GM12878 (cell line): ENCODE results near the gene PPP1R13L. TPM values are rescaled to one million over a fixed set of nuclear protein-coding genes. Genes with fewer than 3 reads are reported as not detected.

Source experiments
- CEBPZ ChIP-seq: fragments of 150-350 bp; IDR thresholded peaks from 2 replicates; pipeline ENCODE4 v1.6.1; 2016; ENCODE audit warnings: low read depth, low read length
- HDGF ChIP-seq: fragments of 450-650 bp; IDR thresholded peaks from 2 replicates; pipeline ENCODE4 v1.6.1; 2016; ENCODE audit warnings: antibody characterized with exemption
- HSF1 ChIP-seq: fragments of 150-350 bp; IDR thresholded peaks from 2 replicates; pipeline ENCODE4 v1.6.1; 2014; ENCODE audit warnings: mild to moderate bottlenecking, low read depth, low read length
- IKZF1 ChIP-seq: fragments of 450-650 bp; conservative IDR thresholded peaks from 2 replicates; pipeline ENCODE4 v1.6.1; 2017; ENCODE audit warnings: antibody characterized with exemption, mild to moderate bottlenecking
- LARP7 ChIP-seq: fragments of 450-650 bp; IDR thresholded peaks from 2 replicates; pipeline ENCODE4 v1.6.1; 2017; ENCODE audit warnings: mild to moderate bottlenecking
- MTA2 ChIP-seq: fragments of 450-650 bp; IDR thresholded peaks from 2 replicates; pipeline ENCODE4 v1.6.1; 2016; ENCODE audit warnings: low read depth, mild to moderate bottlenecking, moderate library complexity
- NBN ChIP-seq: fragments of 450-650 bp; IDR thresholded peaks from 2 replicates; pipeline ENCODE4 v1.6.1; 2016
- NFYB ChIP-seq: IDR thresholded peaks from 2 replicates; pipeline ENCODE4 v1.6.1; 2011; ENCODE audit warnings: low read depth, mild to moderate bottlenecking, low read length, improper control_type of control experiment, moderate library complexity; ENCODE audit not compliant: insufficient read depth
- NR2C1 ChIP-seq: fragments of 450-650 bp; IDR thresholded peaks from 2 replicates; pipeline ENCODE4 v1.6.1; 2017; ENCODE audit warnings: antibody characterized with exemption, mild to moderate bottlenecking, moderate library complexity
- POLR2AphosphoS2 ChIP-seq: IDR thresholded peaks from 2 replicates; pipeline ENCODE4 v1.6.1; 2011; ENCODE audit warnings: low read depth, mild to moderate bottlenecking, low read length, improper control_type of control experiment, moderate library complexity
- RELB ChIP-seq: fragments of 450-650 bp; IDR thresholded peaks from 2 replicates; pipeline ENCODE4 v1.6.1; 2017; ENCODE audit warnings: low read depth, mild to moderate bottlenecking, moderate library complexity
- SRF ChIP-seq, 2 experiments: IDR thresholded peaks; 2 replicates each; pipeline ENCODE4 v1.6.1; 2011; ENCODE audit warnings: low read depth in 2 of 2, low read length in 2 of 2, mild to moderate bottlenecking in 1 of 2, moderate library complexity in 1 of 2
- TARDBP ChIP-seq: IDR thresholded peaks from 2 replicates; pipeline ENCODE4 v1.6.1; 2016; ENCODE audit warnings: borderline replicate concordance
- TCF7 ChIP-seq: IDR thresholded peaks from 2 replicates; pipeline ENCODE4 v1.6.1; 2014; ENCODE audit warnings: antibody characterized with exemption, borderline replicate concordance
- USF1 ChIP-seq: IDR thresholded peaks from 2 replicates; pipeline ENCODE4 v1.6.1; 2011; ENCODE audit warnings: borderline replicate concordance, low read depth, mild to moderate bottlenecking, moderate library complexity, mixed read lengths, low read length; ENCODE audit not compliant: insufficient read depth; ENCODE audit errors: extremely low read length
- ZBTB40 ChIP-seq: fragments of 450-650 bp; IDR thresholded peaks from 2 replicates; pipeline ENCODE4 v1.6.1; 2016; ENCODE audit warnings: mild to moderate bottlenecking, moderate library complexity, borderline replicate concordance
- ZNF207 ChIP-seq: fragments of 450-650 bp; IDR thresholded peaks from 2 replicates; pipeline ENCODE4 v1.6.1; 2014; ENCODE audit warnings: antibody characterized with exemption, mild to moderate bottlenecking, borderline replicate concordance
- polyA plus RNA-seq, 11 experiments: library from polyadenylated mRNA; depleted of rRNA in 4 of 11; unstranded in 6 of 11; stranded (reverse) in 5 of 11; fragments of >200 nt; fragmentation: Nextera tagmentation in 4 of 11; fragmentation: Illumina TruSeq in 1 of 11; extraction: Ambion mirVana in 4 of 11; extraction: Trizol in 1 of 11; gene quantifications; 1 replicate in 1 of 11; 2 replicates in 10 of 11; pipeline versions ENCODE4 v1.2.1 to v1.2.3, GENCODE V29; 2011 to 2016; ENCODE audit warnings: inconsistent platforms in 2 of 11, missing spikeins in 2 of 11, low read depth in 1 of 11
- total RNA-seq, 4 experiments: library from RNA; depleted of rRNA in 3 of 4; stranded (reverse); fragments of >200 nt in 3 of 4; fragmentation: Illumina TruSeq in 1 of 4; extraction: Trizol in 1 of 4; gene quantifications; 2 replicates each; pipeline versions ENCODE4 v1.2.1 to v1.2.3, GENCODE V29; 2013 to 2021

PPP1R13L gene
- total and polyA plus RNA-seq, 10 of the 15 experiments (the other 5 are each of a cell fraction or from before 2014, with no cell fraction given): 0.40 to 10.0 (median 2.5) TPM

GRCh38 chr19:45406226-45407090 is 1.6 kb upstream of the PPP1R13L start, which contains the start of gene POLR1G (continued):
- peak; percentile 85; the same call in 1 of the 2 replicates for TF ChIP-seq ZBTB40
- peak; percentile 90 for TF ChIP-seq IKZF1
- TF ChIP-seq SRF (IDR thresholded peaks at IDR 0.05; ENCODE audit: low read depth in 2 of 2, low read length in 2 of 2): 0 out of 4 replicates have a peak, but pooled peaks of 1 of the 2 experiments have one; percentile 21
- no peak for TF ChIP-seq TCF7
- peak; percentile 94 for TF ChIP-seq ZNF207
- peak; percentile 66; the same call in 1 of the 2 replicates for TF ChIP-seq NR2C1
- no peak for TF ChIP-seq TARDBP
- no peak for TF ChIP-seq CEBPZ
- no peak for TF ChIP-seq NFYB
- TF ChIP-seq USF1: peak; percentile 81
- peak; percentile 90 for TF ChIP-seq NBN
- TF ChIP-seq HSF1: no peak
- peak; percentile 67; the same call in 1 of the 2 replicates for TF ChIP-seq HDGF
- peak; percentile 100 for TF ChIP-seq RELB
- no peak; the same call in none of the 2 replicates for TF ChIP-seq MTA2
- TF ChIP-seq POLR2AphosphoS2: 0 out of 2 replicates have a peak, but pooled peaks have one; percentile 41
- peak; percentile 59; the same call in 1 of the 2 replicates for TF ChIP-seq LARP7
